GM12878 (cell line): Measurements from ENCODE around the gene NEK3. TPM values are rescaled to one million over a fixed set of nuclear protein-coding genes. Genes with fewer than 3 reads are reported as not detected.
"Not testable (repeated sequence)": the region's sequence is repeated elsewhere in the genome, so short reads cannot be mapped to it uniquely, and the experiment has no call there.

ENCODE experiments used
- ATAC-seq: fragments of 200-7000 bp; cut with Tn5 transposase; 3 replicates; pipeline ENCODE4 v1.9.1; 2020; ENCODE audit warnings: mild to moderate bottlenecking, moderate library complexity
- BruUV-seq: library from RNA; stranded (reverse); fragments of 400-500 nt; replicated peaks from 2 replicates; lab custom pipeline; 2021; lab: Mats Ljungman, UMichigan
- CTCF ChIA-PET: fragments of 300-600 bp; sonication (Branson Sonifier 250); formaldehyde crosslinking; extraction: SDS; loops from one replicate; lab custom pipeline; 2021; ENCODE audit warnings: inconsistent platforms; lab: Yijun Ruan, JAX
- POLR2A ChIA-PET: fragments of 350-600 bp; formaldehyde crosslinking; extraction: SDS; loops from one replicate; lab custom pipeline; 2021; ENCODE audit warnings: inconsistent platforms; lab: Charles Lee
- RAD21 ChIA-PET: fragments of 300-600 bp; sonication (Branson Sonifier 250); formaldehyde crosslinking; loops from one replicate; lab custom pipeline; 2023; ENCODE audit warnings: antibody characterized with exemption; ENCODE audit not compliant: unreplicated experiment; lab: Charles Lee
- SMC1A ChIA-PET: fragments of 300-600 bp; sonication (Branson Sonifier 250); formaldehyde crosslinking; loops from one replicate; lab custom pipeline; 2023; ENCODE audit not compliant: unreplicated experiment, uncharacterized antibody; lab: Charles Lee
- DNase-seq: peaks from one replicate; pipeline ENCODE4 v3.0.0-alpha.2; 2011; ENCODE audit warnings: low read depth, low spot score
- FAIRE-seq: peaks from 3 replicates; lab custom pipeline; 2011; peaks lifted over from hg19 to GRCh38; lab: Jason Lieb, UNC
- H2AFZ ChIP-seq: 2 replicates; pipeline ENCODE4 v1.6.0; 2011; ENCODE audit warnings: low read depth, low read length, control low read depth; ENCODE audit not compliant: control insufficient read depth
- H3K27ac ChIP-seq: 2 replicates; pipeline ENCODE4 v1.5.1; 2011; ENCODE audit warnings: control low read depth; ENCODE audit not compliant: control insufficient read depth, insufficient read depth
- H3K27me3 ChIP-seq, 2 experiments: replicated peaks in 1 of 2; 2 replicates each; pipeline versions ENCODE4 v1.6.0 to v1.6.1; 2011; ENCODE audit warnings: low read length in 1 of 2; ENCODE audit not compliant: control insufficient read depth in 2 of 2, insufficient read depth in 2 of 2
- H3K36me3 ChIP-seq, 2 experiments: 2 replicates each; pipeline ENCODE4 v1.5.1; 2011; ENCODE audit warnings: low read length in 1 of 2; ENCODE audit not compliant: control insufficient read depth in 2 of 2, insufficient read depth in 2 of 2
- H3K4me1 ChIP-seq: 2 replicates; pipeline ENCODE4 v1.6.1; 2011; ENCODE audit warnings: mild to moderate bottlenecking, low read length, moderate library complexity, mixed read lengths; ENCODE audit not compliant: control insufficient read depth, insufficient read depth
- H3K4me2 ChIP-seq: 2 replicates; pipeline ENCODE4 v1.6.0; 2011; ENCODE audit warnings: control low read depth; ENCODE audit not compliant: control insufficient read depth, insufficient read depth
- H3K4me3 ChIP-seq: fragments of 200-600 bp; sonication (generic); 2 replicates; pipeline ENCODE4 v1.5.1; 2016
- H3K79me2 ChIP-seq: 2 replicates; pipeline ENCODE4 v1.6.0; 2011; ENCODE audit warnings: low read length; ENCODE audit not compliant: control insufficient read depth, insufficient read depth
- H3K9ac ChIP-seq: 2 replicates; pipeline ENCODE4 v1.8.0; 2011; ENCODE audit warnings: low read length, control low read depth, mixed read lengths; ENCODE audit not compliant: control insufficient read depth, insufficient read depth
- H3K9me3 ChIP-seq: replicated peaks from 3 replicates; pipeline ENCODE4 v1.5.1; 2011; ENCODE audit warnings: mild to moderate bottlenecking, low read length; ENCODE audit not compliant: control insufficient read depth, insufficient read depth
- H4K20me1 ChIP-seq: 2 replicates; pipeline ENCODE4 v1.6.0; 2011; ENCODE audit not compliant: control insufficient read depth, insufficient read depth
- CEBPB ChIP-seq, 2 experiments: fragments of 150-350 bp in 1 of 2; IDR thresholded peaks; 2 replicates each; pipeline ENCODE4 v1.6.1; 2012 to 2014; ENCODE audit warnings: low read depth in 2 of 2, low read length in 2 of 2, borderline replicate concordance in 1 of 2, inconsistent platforms in 1 of 2
- KAT2A ChIP-seq: conservative IDR thresholded peaks from 2 replicates; pipeline ENCODE4 v1.6.1; 2011; ENCODE audit warnings: low read depth, low read length; ENCODE audit not compliant: control insufficient read depth
- NFYB ChIP-seq: IDR thresholded peaks from 2 replicates; pipeline ENCODE4 v1.6.1; 2011; ENCODE audit warnings: low read depth, mild to moderate bottlenecking, low read length, improper control_type of control experiment, moderate library complexity; ENCODE audit not compliant: insufficient read depth
- NR2C1 ChIP-seq: fragments of 450-650 bp; IDR thresholded peaks from 2 replicates; pipeline ENCODE4 v1.6.1; 2017; ENCODE audit warnings: antibody characterized with exemption, mild to moderate bottlenecking, moderate library complexity
- PML ChIP-seq: IDR thresholded peaks from 2 replicates; pipeline ENCODE4 v1.6.1; 2012; ENCODE audit warnings: low read length, inconsistent platforms
- RCOR1 ChIP-seq: conservative IDR thresholded peaks from 2 replicates; pipeline ENCODE4 v1.6.1; 2012; ENCODE audit warnings: low read depth, low read length, improper control_type of control experiment
- SKIL ChIP-seq: fragments of 450-650 bp; IDR thresholded peaks from 2 replicates; pipeline ENCODE4 v1.6.1; 2017; ENCODE audit warnings: mild to moderate bottlenecking, low read depth, inconsistent platforms; ENCODE audit not compliant: poor library complexity, severe bottlenecking
- WGBS: methylation state at CpG from one replicate; pipeline ENCODE4 v1.1.6; 2016; ENCODE audit warnings: low lambda C conversion rate; ENCODE audit not compliant: insufficient replicate concordance, insufficient coverage; ENCODE audit errors: missing lambda C conversion rate; 5-methylcytosine and 5-hydroxymethylcytosine counted together
- in situ Hi-C: fragments of 300-500 bp; cut with MboI; formaldehyde crosslinking; loops from 9 replicates; pipeline ENCODE4 v1.14.3; 2018; ENCODE audit warnings: mixed read lengths
- intact Hi-C: fragments of 100-400 bp; cut with micrococcal nuclease; formaldehyde crosslinking; loops from one replicate; pipeline ENCODE4 v1.14.2; 2022; ENCODE audit not compliant: unreplicated experiment
- polyA plus RNA-seq, 11 experiments: library from polyadenylated mRNA; depleted of rRNA in 4 of 11; unstranded in 6 of 11; stranded (reverse) in 5 of 11; fragments of >200 nt; fragmentation: Nextera tagmentation in 4 of 11; fragmentation: Illumina TruSeq in 1 of 11; extraction: Ambion mirVana in 4 of 11; extraction: Trizol in 1 of 11; gene quantifications; 1 replicate in 1 of 11; 2 replicates in 10 of 11; pipeline versions ENCODE4 v1.2.1 to v1.2.3, GENCODE V29; 2011 to 2016; ENCODE audit warnings: inconsistent platforms in 2 of 11, missing spikeins in 2 of 11, low read depth in 1 of 11
- total RNA-seq, 4 experiments: library from RNA; depleted of rRNA in 3 of 4; stranded (reverse); fragments of >200 nt in 3 of 4; fragmentation: Illumina TruSeq in 1 of 4; extraction: Trizol in 1 of 4; gene quantifications; 2 replicates each; pipeline versions ENCODE4 v1.2.1 to v1.2.3, GENCODE V29; 2013 to 2021

NEK3 gene
- total and polyA plus RNA-seq, 10 of the 15 experiments (the other 5 are each of a cell fraction or from before 2014, with no cell fraction given) = 2.9 to 9.3 (median 5.9) TPM

GRCh38 chr13:52194184-52194868 lies 34.9 kb upstream of the NEK3 start (continued):
- TF ChIP-seq SKIL (no peak), PML (peak; percentile 75), CEBPB (IDR thresholded peaks at IDR 0.05; ENCODE audit: borderline replicate concordance in 1 of 2, low read depth in 2 of 2, low read length in 2 of 2) (no peak), NFYB (no peak), RCOR1 (peak; percentile 82; the same call in 1 of the 2 replicates), KAT2A (no peak), NR2C1 (peak; percentile 64)

- FAIRE-seq, in situ Hi-C loops, H3K4me1 ChIP-seq, DNase-seq, H4K20me1 ChIP-seq, H3K36me3 ChIP-seq, H3K27me3 ChIP-seq, H3K9me3 ChIP-seq: not testable (repeated sequence)
- TSS peak; percentile 77 for BruUV-seq
- ChIA-PET SMC1A (interaction anchor here (1.3 to 1.5 kb wide), 3 partner anchors 37 to 234 kb away, joined by 3 to 6 read pairs (median 3); partner anchors contain the start of gene ALG11), CTCF (interaction anchor here (1.1 to 1.5 kb wide), 4 partner anchors 19 to 258 kb away, joined by 3 to 4 read pairs (median 4); no protein-coding TSS in a partner anchor), POLR2A (interaction anchor here (0.6 kb wide), 1 partner anchor 378 kb away, joined by 3 read pairs; no protein-coding TSS in a partner anchor), RAD21 (interaction anchor here (1.3 kb wide), 1 partner anchor 236 kb away, joined by 3 read pairs; no protein-coding TSS in a partner anchor)
- Histone ChIP-seq H3K4me2 (peak overlapping the region; percentile 47), H3K79me2 (peaks cover 15% of the 10 kb centered on the region), H3K9ac (peak overlapping the region; percentile 70), H2AFZ (peak overlapping the region; percentile 85), H3K4me3 (peak overlapping the region; percentile 94), H3K27ac (peak overlapping the region; percentile 50)
- 2% methylated on average over 14 of the region's 14 CpGs for WGBS
- intact Hi-C loops = loop anchor here (2.0 to 5.0 kb wide), 2 partner anchors 35 to 181 kb away; partner anchors contain the start of genes ALG11, ATP7B and NEK3
- ATAC-seq = peak; percentile 37
Measured at GRCh38 chr13:52193587-52194183, 34.3 kb upstream of the NEK3 start.
